IMR-90 (cell line): ENCODE data around the gene TUSC2. TPM values are rescaled to one million over a fixed set of nuclear protein-coding genes. Genes with fewer than 3 reads are reported as not detected.

ENCODE experiments used
- ATAC-seq: fragments of 200-7000 bp; cut with Tn5 transposase; 2 replicates; pipeline ENCODE4 v1.9.1; 2020; ENCODE audit warnings: low read depth, mild to moderate bottlenecking, moderate library complexity
- BruUV-seq: library from RNA; stranded (reverse); fragments of 400-500 nt; replicated peaks from 2 replicates; lab custom pipeline; 2021; lab: Mats Ljungman, UMichigan
- CTCF ChIA-PET: fragments of 300-600 bp; formaldehyde crosslinking; extraction: SDS; loops from one replicate; lab custom pipeline; 2021; ENCODE audit warnings: antibody characterized with exemption; lab: Yijun Ruan, JAX
- POLR2A ChIA-PET: fragments of 300-600 bp; sonication (Branson Sonifier 250); formaldehyde crosslinking; loops from one replicate; lab custom pipeline; 2022; ENCODE audit warnings: antibody characterized with exemption; ENCODE audit not compliant: unreplicated experiment; lab: Charles Lee
- DNase-seq: peaks from one replicate; pipeline ENCODE4 v3.0.0; 2013
- H2AFZ ChIP-seq: replicated peaks from 2 replicates; pipeline ENCODE3; 2013; ENCODE audit warnings: low read length, mild to moderate bottlenecking; ENCODE audit not compliant: poor library complexity
- H2AK5ac ChIP-seq: 2 replicates; pipeline ENCODE4 v1.6.1; 2013; ENCODE audit warnings: low read depth, low read length, inconsistent platforms
- H2AK9ac ChIP-seq: replicated peaks from 2 replicates; pipeline ENCODE3; 2013; ENCODE audit warnings: mild to moderate bottlenecking, low read depth, low read length, moderate library complexity; ENCODE audit not compliant: poor library complexity
- H2BK120ac ChIP-seq: 2 replicates; pipeline ENCODE4 v1.6.1; 2013; ENCODE audit warnings: low read depth, low read length, inconsistent platforms
- H2BK15ac ChIP-seq: 3 replicates; pipeline ENCODE4 v1.6.1; 2013; ENCODE audit warnings: low read depth, low read length, inconsistent platforms
- H2BK20ac ChIP-seq: 2 replicates; pipeline ENCODE4 v1.6.1; 2013; ENCODE audit warnings: low read depth, mild to moderate bottlenecking, inconsistent platforms, low read length, moderate library complexity
- H2BK5ac ChIP-seq: 2 replicates; pipeline ENCODE4 v1.6.1; 2013; ENCODE audit warnings: mild to moderate bottlenecking, low read depth, low read length, inconsistent platforms; ENCODE audit not compliant: poor library complexity, severe bottlenecking
- H3K14ac ChIP-seq: replicated peaks from 2 replicates; pipeline ENCODE4 v1.6.1; 2013; ENCODE audit warnings: low read depth, low read length, inconsistent platforms
- H3K18ac ChIP-seq: 2 replicates; pipeline ENCODE4 v1.6.1; 2013; ENCODE audit warnings: low read depth, low read length, control low read depth
- H3K23ac ChIP-seq: 2 replicates; pipeline ENCODE4 v1.6.1; 2013; ENCODE audit warnings: low read depth, low read length, inconsistent platforms
- H3K27ac ChIP-seq: 2 replicates; pipeline ENCODE4 v1.5.1; 2013; ENCODE audit warnings: mild to moderate bottlenecking, control low read depth, low read length; ENCODE audit not compliant: insufficient read depth
- H3K27me3 ChIP-seq: 2 replicates; pipeline ENCODE4 v1.6.1; 2013; ENCODE audit warnings: low read length; ENCODE audit not compliant: control insufficient read depth, insufficient read depth
- H3K36me3 ChIP-seq: 2 replicates; pipeline ENCODE4 v1.6.1; 2013; ENCODE audit warnings: low read length, mixed read lengths; ENCODE audit not compliant: control insufficient read depth, insufficient read depth
- H3K4ac ChIP-seq: 2 replicates; pipeline ENCODE4 v1.6.1; 2013; ENCODE audit warnings: low read depth, low read length, inconsistent platforms
- H3K4me1 ChIP-seq: 2 replicates; pipeline ENCODE4 v1.6.1; 2013; ENCODE audit warnings: low read length, mixed read lengths; ENCODE audit not compliant: control insufficient read depth, insufficient read depth
- H3K4me2 ChIP-seq: 2 replicates; pipeline ENCODE4 v1.6.1; 2013; ENCODE audit warnings: low read depth, mild to moderate bottlenecking, control low read depth, low read length, moderate library complexity
- H3K4me3 ChIP-seq: 2 replicates; pipeline ENCODE4 v1.5.1; 2013; ENCODE audit warnings: low read depth, mild to moderate bottlenecking, control low read depth, low read length, moderate library complexity; ENCODE audit not compliant: insufficient read depth
- H3K56ac ChIP-seq: 2 replicates; pipeline ENCODE4 v1.6.1; 2013; ENCODE audit warnings: low read length, inconsistent platforms; ENCODE audit not compliant: insufficient read depth; ENCODE audit errors: extremely low read depth
- H3K79me1 ChIP-seq, 2 experiments: 2 replicates each; pipeline ENCODE4 v1.6.1; 2013; ENCODE audit warnings: low read length in 2 of 2, inconsistent platforms in 1 of 2, low read depth in 1 of 2
- H3K9ac ChIP-seq: 2 replicates; pipeline ENCODE4 v1.6.1; 2013; ENCODE audit warnings: low read depth, low read length, control low read depth
- H3K9me1 ChIP-seq: 2 replicates; pipeline ENCODE4 v1.6.1; 2013; ENCODE audit warnings: low read length, inconsistent platforms; ENCODE audit not compliant: insufficient read depth
- H3K9me3 ChIP-seq: 2 replicates; pipeline ENCODE4 v1.6.1; 2013; ENCODE audit warnings: low read length; ENCODE audit not compliant: control insufficient read depth, insufficient read depth
- H4K20me1 ChIP-seq: 2 replicates; pipeline ENCODE4 v1.6.1; 2013; ENCODE audit warnings: low read length, inconsistent platforms; ENCODE audit not compliant: insufficient read depth
- H4K5ac ChIP-seq: 2 replicates; pipeline ENCODE4 v1.6.1; 2013; ENCODE audit warnings: mild to moderate bottlenecking, low read depth, low read length, control low read depth
- H4K8ac ChIP-seq, 2 experiments: 2 replicates each; pipeline ENCODE4 v1.6.1; 2013; ENCODE audit warnings: low read depth in 2 of 2, low read length in 2 of 2, control low read depth in 1 of 2, inconsistent platforms in 1 of 2
- H4K91ac ChIP-seq: 2 replicates; pipeline ENCODE4 v1.6.1; 2013; ENCODE audit warnings: low read depth, low read length, inconsistent platforms; ENCODE audit not compliant: insufficient read depth
- BHLHE40 ChIP-seq: fragments of 150-350 bp; IDR thresholded peaks from 2 replicates; pipeline ENCODE4 v1.6.1; 2016; ENCODE audit warnings: mild to moderate bottlenecking, low read depth, low read length
- CHD1 ChIP-seq: IDR thresholded peaks from 2 replicates; pipeline ENCODE4 v1.6.1; 2012; ENCODE audit warnings: low read depth, low read length, improper control_type of control experiment
- CTCF ChIP-seq: conservative IDR thresholded peaks from 2 replicates; pipeline ENCODE4 v1.5.1; 2012; ENCODE audit warnings: mild to moderate bottlenecking, low read depth, low read length, improper control_type of control experiment
- ELK1 ChIP-seq: fragments of 150-350 bp; IDR thresholded peaks from 2 replicates; pipeline ENCODE4 v1.6.1; 2016; ENCODE audit warnings: low read depth, mild to moderate bottlenecking, low read length, moderate library complexity, borderline replicate concordance
- MAFK ChIP-seq: IDR thresholded peaks from 2 replicates; pipeline ENCODE4 v1.6.1; 2012; ENCODE audit warnings: low read depth, low read length, improper control_type of control experiment
- MAZ ChIP-seq: IDR thresholded peaks from 2 replicates; pipeline ENCODE4 v1.6.1; 2012; ENCODE audit warnings: low read depth, mild to moderate bottlenecking, low read length, improper control_type of control experiment, moderate library complexity, borderline replicate concordance
- MXI1 ChIP-seq: IDR thresholded peaks from 2 replicates; pipeline ENCODE4 v1.6.1; 2012; ENCODE audit warnings: low read depth, mild to moderate bottlenecking, low read length, moderate library complexity, borderline replicate concordance
- NFE2L2 ChIP-seq: fragments of 150-350 bp; IDR thresholded peaks from 2 replicates; pipeline ENCODE4 v1.6.1; 2016; ENCODE audit warnings: low read depth, mild to moderate bottlenecking, low read length
- POLR2A ChIP-seq: IDR thresholded peaks from 2 replicates; pipeline ENCODE4 v1.6.1; 2012; ENCODE audit warnings: mild to moderate bottlenecking, low read depth, low read length
- RAD21 ChIP-seq: IDR thresholded peaks from 2 replicates; pipeline ENCODE4 v1.6.1; 2012; ENCODE audit warnings: low read length, improper control_type of control experiment
- RFX5 ChIP-seq: IDR thresholded peaks from 2 replicates; pipeline ENCODE4 v1.8.0; 2012; ENCODE audit warnings: low read depth, mild to moderate bottlenecking, low read length, moderate library complexity
- SMC3 ChIP-seq: fragments of 150-350 bp; IDR thresholded peaks from 2 replicates; pipeline ENCODE4 v1.6.1; 2016; ENCODE audit warnings: low read depth, mild to moderate bottlenecking, antibody characterized with exemption, low read length, moderate library complexity
- USF2 ChIP-seq: fragments of 150-350 bp; IDR thresholded peaks from 2 replicates; pipeline ENCODE4 v1.6.1; 2017; ENCODE audit warnings: mild to moderate bottlenecking, antibody characterized with exemption, low read length, low read depth
- WGBS, 2 experiments: methylation state at CpG; one replicate each; pipeline versions ENCODE4 v1.1.5 to v1.1.7; 2013; ENCODE audit warnings: missing lambda C conversion rate in 2 of 2; ENCODE audit not compliant: insufficient read length in 1 of 2; ENCODE audit errors: extremely low coverage in 2 of 2; 5-methylcytosine and 5-hydroxymethylcytosine counted together
- dilution Hi-C: fragments of 300-500 bp; cut with HindIII; formaldehyde crosslinking; loops from one replicate; pipeline ENCODE4 v1.14.3; 2018; ENCODE audit warnings: low sequenced_read_pairs; ENCODE audit not compliant: unreplicated experiment
- in situ Hi-C: fragments of 300-500 bp; cut with MboI; formaldehyde crosslinking; loops from 3 replicates; pipeline ENCODE4 v1.14.3; 2019; ENCODE audit warnings: low sequenced_read_pairs, inconsistent platforms, mixed read lengths
- intact Hi-C: fragments of 100-400 bp; cut with micrococcal nuclease; formaldehyde crosslinking; loops from 2 replicates; pipeline ENCODE4 v1.10.0; 2022
- polyA plus RNA-seq, 3 experiments: library from polyadenylated mRNA; depleted of rRNA; stranded (reverse); fragments of >200 nt; gene quantifications; 2 replicates each; pipeline ENCODE4 v1.2.3, GENCODE V29; 2012; ENCODE audit warnings: low replicate concordance in 1 of 3
- total RNA-seq: library from RNA; depleted of rRNA; stranded (reverse); fragments of >200 nt; gene quantifications from 2 replicates; pipeline ENCODE4 v1.2.3, GENCODE V29; 2012

TUSC2 gene
- total and polyA plus RNA-seq, 2 of the 4 experiments (the other 2 are of a cell fraction) = 13.4 to 24.0 TPM

- 0 out of 2 replicates have a peak, but pooled peaks cover 6% of the 10 kb centered on the region for H3K9me1 ChIP-seq
- no peak overlapping the region for H3K18ac ChIP-seq
- H2AK5ac ChIP-seq = no peak overlapping the region
- no peak overlapping the region for H4K8ac ChIP-seq
- ChIA-PET POLR2A (no interaction called here), CTCF (no interaction called here)
- WGBS, 2 experiments = no CpG with 5 or more reads among the region's 5 CpGs
- H4K91ac ChIP-seq = no peak overlapping the region
- no peak overlapping the region for H3K27ac ChIP-seq
- in situ Hi-C loops (no loop called here), dilution Hi-C loops (no loop called here), intact Hi-C loops (no loop called here)
- H2BK15ac ChIP-seq = no peak overlapping the region
- ATAC-seq (no peak), DNase-seq (no peak)
- no peak overlapping the region for H2BK120ac ChIP-seq
- no peaks in the 10 kb centered on the region for H3K9me3 ChIP-seq
- H3K4me1 ChIP-seq = peaks cover 3% of the 10 kb centered on the region; the same call in 1 of the 2 replicates
- H3K27me3 ChIP-seq = peaks cover 38% of the 10 kb centered on the region
- H2AK9ac ChIP-seq = no peak overlapping the region
- no peak overlapping the region for H2BK5ac ChIP-seq
- no peaks in the 10 kb centered on the region for H3K79me1 ChIP-seq
- H3K36me3 ChIP-seq = no peaks in the 10 kb centered on the region
- no peak overlapping the region for H3K14ac ChIP-seq
- TF ChIP-seq MAZ (no peak), RAD21 (no peak), RFX5 (no peak), USF2 (no peak), NFE2L2 (no peak), SMC3 (no peak), BHLHE40 (no peak), CTCF (no peak), CHD1 (no peak), MAFK (no peak), MXI1 (no peak), POLR2A (no peak), ELK1 (no peak)
- H4K20me1 ChIP-seq = no peaks in the 10 kb centered on the region
- H4K5ac ChIP-seq = no peak overlapping the region
- no peak overlapping the region for H3K23ac ChIP-seq
- peak overlapping the region; percentile 92 for H2AFZ ChIP-seq
- BruUV-seq = no TSS peak
- no peak overlapping the region for H3K4me2 ChIP-seq
- no peak overlapping the region for H3K9ac ChIP-seq
- H3K4ac ChIP-seq = no peak overlapping the region
- no peak overlapping the region for H2BK20ac ChIP-seq
- H3K56ac ChIP-seq = no peak overlapping the region
- H3K4me3 ChIP-seq = no peak overlapping the region
These were observed 37.8 kb upstream of the TUSC2 start for GRCh38 chr3:50365842-50366220.
